Fibroblast of lung (primary cell): ENCODE data around the gene FPR1. TPM values are rescaled to one million over a fixed set of nuclear protein-coding genes. Genes with fewer than 3 reads are reported as not detected.

Experiments
- DNase-seq, 2 donors: peaks; one replicate each; pipeline versions ENCODE4 v3.0.0 to v3.0.0-alpha.2; 2010; ENCODE audit warnings: low read depth in 2 of 2
- H2AFZ ChIP-seq: 2 replicates; pipeline ENCODE4 v1.5.1; 2012; ENCODE audit warnings: low read length, control low read depth, inconsistent platforms
- H3K27ac ChIP-seq: 2 replicates; pipeline ENCODE4 v1.5.1; 2011; ENCODE audit warnings: low read length, control low read depth; ENCODE audit not compliant: insufficient read depth
- H3K27me3 ChIP-seq: 2 replicates; pipeline ENCODE4 v1.5.1; 2011; ENCODE audit warnings: mild to moderate bottlenecking, low read length; ENCODE audit not compliant: control insufficient read depth, insufficient read depth
- H3K36me3 ChIP-seq: 2 replicates; pipeline ENCODE4 v1.5.1; 2011; ENCODE audit warnings: low read length; ENCODE audit not compliant: control insufficient read depth, insufficient read depth
- H3K4me1 ChIP-seq: 2 replicates; pipeline ENCODE4 v1.5.1; 2011; ENCODE audit warnings: low read length; ENCODE audit not compliant: control insufficient read depth, insufficient read depth; ENCODE audit errors: extremely low read depth
- H3K4me2 ChIP-seq: 2 replicates; pipeline ENCODE4 v1.5.1; 2011; ENCODE audit warnings: low read length, control low read depth; ENCODE audit not compliant: insufficient read depth; ENCODE audit errors: extremely low read depth
- H3K4me3 ChIP-seq, 4 experiments: fragments of 200-600 bp in 1 of 4; sonication (generic) in 1 of 4; replicated peaks in 1 of 4; 2 replicates each; pipeline ENCODE4 v1.5.1; 2011 to 2016; ENCODE audit warnings: low read length in 4 of 4, low read depth in 3 of 4, mild to moderate bottlenecking in 3 of 4, control low read depth in 2 of 4, inconsistent platforms in 1 of 4, mixed read lengths in 1 of 4; ENCODE audit not compliant: insufficient read depth in 1 of 4; ENCODE audit errors: control extremely low read depth in 1 of 4
- H3K79me2 ChIP-seq: 2 replicates; pipeline ENCODE4 v1.5.1; 2012; ENCODE audit warnings: mild to moderate bottlenecking, low read length, inconsistent platforms; ENCODE audit not compliant: control insufficient read depth, insufficient read depth
- H3K9ac ChIP-seq: 2 replicates; pipeline ENCODE4 v1.5.1; 2011; ENCODE audit warnings: mild to moderate bottlenecking, low read length, control low read depth; ENCODE audit not compliant: insufficient read depth
- H3K9me3 ChIP-seq: 2 replicates; pipeline ENCODE4 v1.5.1; 2012; ENCODE audit warnings: low read depth, low read length; ENCODE audit not compliant: control insufficient read depth, insufficient read depth
- H4K20me1 ChIP-seq: 2 replicates; pipeline ENCODE4 v1.5.1; 2011; ENCODE audit warnings: low read length; ENCODE audit not compliant: control insufficient read depth, insufficient read depth; ENCODE audit errors: extremely low read depth
- EZH2 ChIP-seq: IDR thresholded peaks from 2 replicates; pipeline ENCODE4 v1.5.1; 2012; ENCODE audit warnings: low read length, control low read depth, mild to moderate bottlenecking; ENCODE audit errors: missing control alignments
- polyA plus RNA-seq, 2 donors: library from polyadenylated mRNA; depleted of rRNA in 1 of 2; stranded (reverse) in 1 of 2; unstranded in 1 of 2; fragments of >200 nt; gene quantifications; 2 replicates each; pipeline ENCODE4 v1.2.1, GENCODE V29; 2011 to 2012; ENCODE audit warnings: missing spikeins in 1 of 2
- total RNA-seq: library from RNA; depleted of rRNA; stranded (reverse); fragments of >200 nt; gene quantifications from 2 replicates; pipeline ENCODE4 v1.2.1, GENCODE V29; 2014
- TF ChIP-seq, protein P1 (sequence below), 2 donors: IDR thresholded peaks in 1 of 2; conservative IDR thresholded peaks in 1 of 2; 1 replicate in 1 of 2; 2 replicates in 1 of 2; pipeline ENCODE4 v1.5.1; 2011 to 2012; ENCODE audit warnings: low read length in 2 of 2, control low read depth in 1 of 2, inconsistent platforms in 1 of 2, low read depth in 1 of 2, mild to moderate bottlenecking in 1 of 2

The FPR1 gene
- total and polyA plus RNA-seq, 2 donors (not counting 1 experiment from before 2014, with no cell fraction given): 0.14 TPM; not detected in 1

DNA sequence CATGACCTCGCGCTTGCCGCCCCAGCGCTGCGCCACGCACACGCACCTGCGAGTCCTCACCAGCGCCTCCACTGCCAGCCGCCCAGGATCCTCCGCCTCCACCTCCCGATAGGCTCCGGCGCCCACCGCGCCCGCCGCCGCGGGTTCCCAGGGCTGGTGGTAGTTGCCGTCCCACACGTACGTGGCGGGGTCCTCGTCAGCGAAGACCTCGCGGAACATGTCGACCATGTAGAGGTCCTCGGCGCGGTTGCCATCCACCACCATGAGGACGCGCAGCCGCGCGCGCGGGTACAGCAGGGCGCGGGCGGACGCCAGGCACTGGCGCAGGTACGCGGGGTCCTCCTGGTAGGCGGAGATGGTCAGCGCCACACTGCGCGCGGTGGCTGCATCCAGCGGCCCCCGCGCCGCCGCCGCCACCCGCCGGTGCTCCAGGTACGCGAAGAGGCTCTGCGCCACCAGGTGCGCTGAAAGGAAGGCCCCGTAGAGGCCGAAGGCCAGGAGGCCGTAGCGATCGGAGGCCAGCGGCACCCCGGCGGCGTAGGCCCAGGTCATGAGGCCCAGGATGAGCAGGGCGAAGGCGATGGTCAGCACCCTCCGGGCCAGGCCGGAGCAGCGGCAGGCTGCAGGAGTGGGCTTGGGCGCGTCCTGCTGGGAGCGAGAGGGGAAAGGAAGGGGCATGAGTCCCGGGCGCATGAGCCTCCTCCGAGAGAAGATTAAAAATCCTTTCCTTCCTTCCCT, 32.3 kb downstream of the FPR1 start:
- Histone ChIP-seq H3K9me3 (no peaks in the 10 kb centered on the region), H3K27ac (no peak overlapping the region), H3K4me1 (no peaks in the 10 kb centered on the region), H3K36me3 (no peaks in the 10 kb centered on the region), H3K79me2 (no peaks in the 10 kb centered on the region), H3K4me3 (no peak overlapping the region), H2AFZ (no peak overlapping the region), H4K20me1 (no peaks in the 10 kb centered on the region), H3K27me3 (peaks cover 17% of the 10 kb centered on the region), H3K9ac (no peak overlapping the region), H3K4me2 (no peak overlapping the region)
- DNase-seq: no peak
- no peak for TF ChIP-seq EZH2
- TF ChIP-seq, protein P1, sequence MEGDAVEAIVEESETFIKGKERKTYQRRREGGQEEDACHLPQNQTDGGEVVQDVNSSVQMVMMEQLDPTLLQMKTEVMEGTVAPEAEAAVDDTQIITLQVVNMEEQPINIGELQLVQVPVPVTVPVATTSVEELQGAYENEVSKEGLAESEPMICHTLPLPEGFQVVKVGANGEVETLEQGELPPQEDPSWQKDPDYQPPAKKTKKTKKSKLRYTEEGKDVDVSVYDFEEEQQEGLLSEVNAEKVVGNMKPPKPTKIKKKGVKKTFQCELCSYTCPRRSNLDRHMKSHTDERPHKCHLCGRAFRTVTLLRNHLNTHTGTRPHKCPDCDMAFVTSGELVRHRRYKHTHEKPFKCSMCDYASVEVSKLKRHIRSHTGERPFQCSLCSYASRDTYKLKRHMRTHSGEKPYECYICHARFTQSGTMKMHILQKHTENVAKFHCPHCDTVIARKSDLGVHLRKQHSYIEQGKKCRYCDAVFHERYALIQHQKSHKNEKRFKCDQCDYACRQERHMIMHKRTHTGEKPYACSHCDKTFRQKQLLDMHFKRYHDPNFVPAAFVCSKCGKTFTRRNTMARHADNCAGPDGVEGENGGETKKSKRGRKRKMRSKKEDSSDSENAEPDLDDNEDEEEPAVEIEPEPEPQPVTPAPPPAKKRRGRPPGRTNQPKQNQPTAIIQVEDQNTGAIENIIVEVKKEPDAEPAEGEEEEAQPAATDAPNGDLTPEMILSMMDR (conservative IDR thresholded peaks at IDR 0.05 in 1 of 2, IDR thresholded peaks at IDR 0.05 in 1 of 2; ENCODE audit: low read depth in 1 of 2, low read length in 2 of 2): no peak

DNA sequence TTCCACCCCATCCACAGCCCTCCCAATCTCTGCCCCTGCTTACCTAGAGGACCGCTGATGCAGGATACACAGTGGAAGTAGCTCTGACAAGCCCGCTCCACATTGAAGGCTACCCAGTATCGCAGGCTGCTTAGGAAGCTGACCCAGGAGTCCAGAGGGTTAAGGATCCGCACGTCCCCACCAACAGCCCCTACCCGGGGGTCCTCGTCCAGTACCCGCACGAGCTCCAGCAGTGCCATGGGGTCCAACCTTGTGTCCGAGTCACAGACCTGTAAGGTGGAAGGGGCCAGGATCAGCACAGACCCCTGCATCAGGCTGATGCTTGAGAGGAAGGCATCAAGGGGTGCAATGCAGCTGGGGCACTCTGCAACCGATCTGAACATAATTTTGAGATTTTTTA, 34.8 kb downstream of the FPR1 start:
- no peak for DNase-seq
- Histone ChIP-seq H4K20me1 (no peaks in the 10 kb centered on the region), H3K9me3 (no peaks in the 10 kb centered on the region), H3K79me2 (no peaks in the 10 kb centered on the region), H3K4me3 (no peak overlapping the region), H3K4me1 (no peaks in the 10 kb centered on the region), H3K27ac (no peak overlapping the region), H3K36me3 (no peaks in the 10 kb centered on the region), H3K9ac (no peak overlapping the region), H3K4me2 (no peak overlapping the region), H2AFZ (no peak overlapping the region), H3K27me3 (peaks cover 9% of the 10 kb centered on the region)
- no peak for TF ChIP-seq EZH2
- TF ChIP-seq, protein P1 (conservative IDR thresholded peaks at IDR 0.05 in 1 of 2, IDR thresholded peaks at IDR 0.05 in 1 of 2; ENCODE audit: low read depth in 1 of 2, low read length in 2 of 2): no peak

DNA sequence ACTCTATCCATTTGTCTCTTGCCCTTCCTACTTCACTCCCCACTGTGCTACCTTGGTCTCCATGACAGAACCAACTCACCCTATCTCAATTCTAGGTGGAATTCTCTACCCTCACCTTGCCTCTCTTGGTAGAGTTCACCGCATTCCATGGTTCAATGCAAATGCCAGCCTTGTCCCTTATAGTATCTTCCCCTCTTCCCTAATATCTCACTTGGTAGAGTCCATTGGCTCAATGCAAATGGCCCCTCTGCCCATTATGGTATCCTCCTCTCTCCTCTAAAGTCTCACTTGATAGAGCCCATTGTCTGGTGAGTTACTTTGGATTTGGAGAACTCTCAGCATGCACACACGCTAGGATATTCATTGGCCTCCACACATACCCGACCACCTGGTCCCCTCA, 35.8 kb downstream of the FPR1 start:
- Histone ChIP-seq H3K27ac (no peak overlapping the region), H3K4me1 (no peaks in the 10 kb centered on the region), H3K79me2 (no peaks in the 10 kb centered on the region), H2AFZ (no peak overlapping the region), H3K27me3 (peaks cover 6% of the 10 kb centered on the region), H4K20me1 (no peaks in the 10 kb centered on the region), H3K9me3 (no peaks in the 10 kb centered on the region), H3K9ac (no peak overlapping the region), H3K36me3 (no peaks in the 10 kb centered on the region), H3K4me2 (no peak overlapping the region), H3K4me3 (no peak overlapping the region)
- DNase-seq: no peak
- TF ChIP-seq, protein P1 (conservative IDR thresholded peaks at IDR 0.05 in 1 of 2, IDR thresholded peaks at IDR 0.05 in 1 of 2; ENCODE audit: low read depth in 1 of 2, low read length in 2 of 2): no peak
- no peak for TF ChIP-seq EZH2
